Ovary (tissue), 9 donors: ENCODE measurements around the gene IFT57. TPM values are rescaled to one million over a fixed set of nuclear protein-coding genes. Genes with fewer than 3 reads are reported as not detected.

Experiments
- DNase-seq, 5 donors: peaks; one replicate each; pipeline ENCODE4 v3.0.0-alpha.2; 2019 to 2020
- H3K27ac ChIP-seq, 2 donors: fragments of 200-600 bp; one replicate each; pipeline versions ENCODE4 v1.5.1 to v1.8.0; 2019 to 2022
- H3K27me3 ChIP-seq: fragments of 200-600 bp; one replicate; pipeline ENCODE4 v1.8.0; 2022
- H3K36me3 ChIP-seq: fragments of 200-600 bp; sonication (generic); one replicate; pipeline ENCODE4 v1.5.1; 2019
- H3K4me1 ChIP-seq: one replicate; pipeline ENCODE4 v1.8.1; 2013; ENCODE audit warnings: mild to moderate bottlenecking, moderate library complexity; ENCODE audit not compliant: insufficient read depth
- H3K4me3 ChIP-seq: fragments of 200-600 bp; sonication (generic); one replicate; pipeline ENCODE4 v1.5.1; 2017
- H3K9me3 ChIP-seq, 2 donors: fragments of 200-600 bp in 1 of 2; sonication (generic) in 1 of 2; one replicate each; pipeline versions ENCODE4 v1.5.1 to v1.8.1; 2013 to 2019; ENCODE audit warnings: mild to moderate bottlenecking in 1 of 2, moderate library complexity in 1 of 2
- CTCF ChIP-seq, 3 donors: fragments of 450-650 bp in 2 of 3; fragments of 200-600 bp in 1 of 3; IDR thresholded peaks; one replicate each; pipeline versions ENCODE4 v1.5.1 to v1.8.0; 2016 to 2022; ENCODE audit warnings: antibody characterized with exemption in 3 of 3, mild to moderate bottlenecking in 1 of 3
- EP300 ChIP-seq: sonication (generic); formaldehyde crosslinking; IDR thresholded peaks from one replicate; pipeline ENCODE4 v1.6.1; 2017; ENCODE audit warnings: antibody characterized with exemption
- POLR2A ChIP-seq: fragments of 450-650 bp; IDR thresholded peaks from one replicate; pipeline ENCODE4 v1.6.1; 2017; ENCODE audit warnings: antibody characterized with exemption, mild to moderate bottlenecking, moderate library complexity
- WGBS, 3 donors: extraction: QIAGEN DNeasy Blood & Tissue Kit in 1 of 3; methylation state at CpG; one replicate each; pipeline versions ENCODE4 v1.1.5 to v1.1.7; 2013 to 2017; 5-methylcytosine and 5-hydroxymethylcytosine counted together
- intact Hi-C, 4 donors: fragments of 100-400 bp; cut with DNase I; formaldehyde crosslinking; loops; one replicate each; pipeline versions ENCODE4 v1.11.0 to v1.15.1; 2022 to 2023
- polyA plus RNA-seq, 2 donors: library from polyadenylated mRNA; stranded (reverse); fragments of 200-250 nt in 1 of 2; fragments of 350-450 nt in 1 of 2; fragmentation: Illumina TruSeq in 1 of 2; extraction: RNeasy Lipid Tissue Mini Kit (QIAGEN cat#74804) in 1 of 2; gene quantifications; one replicate each; pipeline ENCODE4 v1.2.3, GENCODE V29; 2013 to 2014
- total RNA-seq, 7 donors: library from RNA; depleted of rRNA in 2 of 7; stranded (reverse); fragments of >200 nt in 2 of 7; fragmentation: NEBNext Ultra II Directional in 3 of 7; extraction: Animal tissue kit (Norgen Biotek cat#: 25700) in 3 of 7; gene quantifications; one replicate each; pipeline versions ENCODE4 v1.1.0 to v1.2.4, GENCODE V29; 2016 to 2023
- donor health status: DM: no; HTN: no; CAD: no; lungs with moderate emphysema.
- donor health status: DM: no; HTN: no; CAD: no.
- donor health status: Bipolar disorder and iron deficiency.
- donor health status: DM: yes; HTN: yes; CAD: no.
- donor health status: DM: no; HTN: no; CAD: no.
- donor health status: DM: yes; HTN: yes; CAD: no.

Gene IFT57
- total and polyA plus RNA-seq, 9 donors: 31.0 to 155 (median 50.0) TPM

- Histone ChIP-seq H3K4me3 (no peak overlapping the region), H3K4me1 (peaks cover 4% of the 10 kb centered on the region), H3K27me3 (no peaks in the 10 kb centered on the region), H3K36me3 (no peaks in the 10 kb centered on the region), H3K27ac (no peak overlapping the region), H3K9me3 (no peaks in the 10 kb centered on the region)
- TF ChIP-seq CTCF (IDR thresholded peaks at IDR 0.05): no peak
- no peak for TF ChIP-seq POLR2A
- TF ChIP-seq EP300: no peak
- intact Hi-C loops: no loop called here
- 84 to 95% (median 88%) methylated on average over 5 of the region's 5 CpGs for WGBS, 3 donors
- no peak for DNase-seq
Measured at GRCh38 chr3:108137460-108137814, 84.8 kb downstream of the IFT57 start.

GRCh38 chr3:108136561-108137459 is 85.4 kb downstream of the IFT57 start:
- Histone ChIP-seq H3K27ac (no peak overlapping the region), H3K27me3 (no peaks in the 10 kb centered on the region), H3K9me3 (no peaks in the 10 kb centered on the region), H3K36me3 (no peaks in the 10 kb centered on the region), H3K4me3 (no peak overlapping the region), H3K4me1 (peaks cover 4% of the 10 kb centered on the region)
- no peak for DNase-seq
- intact Hi-C loops: no loop called here
- 78 to 84% (median 84%) methylated on average over 13 of the region's 13 CpGs for WGBS, 3 donors
- TF ChIP-seq EP300 (no peak), CTCF (IDR thresholded peaks at IDR 0.05) (no peak)

GRCh38 chr3:108134555-108134880 is 87.7 kb downstream of the IFT57 start:
- Histone ChIP-seq H3K36me3 (no peaks in the 10 kb centered on the region), H3K27ac (no peak overlapping the region), H3K4me1 (peaks cover 4% of the 10 kb centered on the region), H3K27me3 (no peaks in the 10 kb centered on the region), H3K4me3 (no peak overlapping the region), H3K9me3 (no peaks in the 10 kb centered on the region)
- WGBS, 3 donors: 10 to 32% (median 19%) methylated on average over 1 of the region's 1 CpG
- intact Hi-C loops: no loop called here
- TF ChIP-seq EP300 (no peak), POLR2A (no peak), CTCF (IDR thresholded peaks at IDR 0.05) (no peak)
- DNase-seq: no peak

GRCh38 chr3:108133858-108134554 is 88.2 kb downstream of the IFT57 start:
- TF ChIP-seq CTCF (IDR thresholded peaks at IDR 0.05): no peak
- TF ChIP-seq EP300: no peak
- no peak for TF ChIP-seq POLR2A
- H3K27me3 ChIP-seq: no peaks in the 10 kb centered on the region
- peaks cover 4% of the 10 kb centered on the region for H3K4me1 ChIP-seq
- H3K4me3 ChIP-seq: no peak overlapping the region
- no peaks in the 10 kb centered on the region for H3K9me3 ChIP-seq
- 5 to 31% (median 9%) methylated on average over 5 of the region's 5 CpGs for WGBS, 3 donors
- H3K36me3 ChIP-seq: no peaks in the 10 kb centered on the region
- no peak for DNase-seq
- intact Hi-C loops: no loop called here
- H3K27ac ChIP-seq: no peak overlapping the region
